Prostate gland (tissue), 2 donors: ENCODE results near the gene PHF12. TPM values are rescaled to one million over a fixed set of nuclear protein-coding genes. Genes with fewer than 3 reads are reported as not detected.
A peak's percentile ranks its signal among the peaks of the same experiment; 100 is the strongest.

ENCODE experiments used
- DNase-seq: peaks from one replicate; pipeline ENCODE4 v3.0.0-alpha.2; 2019; ENCODE audit warnings: low spot score
- H3K27ac ChIP-seq, 2 donors: fragments of 200-600 bp; sonication (generic); 2 replicates each; pipeline ENCODE4 v1.5.1; 2017 to 2019
- H3K27me3 ChIP-seq: fragments of 200-600 bp; sonication (generic); replicated peaks from 2 replicates; pipeline ENCODE4 v1.5.1; 2019; ENCODE audit not compliant: insufficient read depth
- H3K36me3 ChIP-seq, 2 donors: fragments of 200-600 bp; sonication (generic); 1 replicate in 1 of 2; 2 replicates in 1 of 2; pipeline versions ENCODE4 v1.5.1 to v1.8.1; 2017 to 2019
- H3K4me1 ChIP-seq: fragments of 200-600 bp; sonication (generic); replicated peaks from 2 replicates; pipeline ENCODE4 v1.5.1; 2019
- H3K4me3 ChIP-seq, 2 donors: fragments of 200-600 bp; sonication (generic); 2 replicates each; pipeline ENCODE4 v1.5.1; 2017 to 2019
- H3K9me3 ChIP-seq: fragments of 200-600 bp; sonication (generic); 2 replicates; pipeline ENCODE4 v1.5.1; 2017
- CTCF ChIP-seq, 4 experiments: fragments of 200-600 bp in 2 of 4; fragments of 450-650 bp in 2 of 4; sonication (generic) in 2 of 4; IDR thresholded peaks; 1 replicate in 3 of 4; 2 replicates in 1 of 4; pipeline ENCODE4 v1.5.1; 2016 to 2019; ENCODE audit warnings: antibody characterized with exemption in 4 of 4, mild to moderate bottlenecking in 2 of 4, moderate library complexity in 2 of 4
- POLR2A ChIP-seq: fragments of 450-650 bp; IDR thresholded peaks from one replicate; pipeline ENCODE4 v1.6.1; 2016; ENCODE audit warnings: antibody characterized with exemption, mild to moderate bottlenecking
- POLR2AphosphoS5 ChIP-seq: sonication (generic); formaldehyde crosslinking; IDR thresholded peaks from one replicate; pipeline ENCODE4 v1.6.1; 2017; ENCODE audit warnings: antibody characterized with exemption
- WGBS: methylation state at CpG from one replicate; pipeline ENCODE4 v1.1.5; 2018; 5-methylcytosine and 5-hydroxymethylcytosine counted together
- intact Hi-C: fragments of 100-400 bp; cut with DNase I; formaldehyde crosslinking; loops from one replicate; pipeline ENCODE4 v1.14.2; 2022
- total RNA-seq, 2 donors: library from RNA; depleted of rRNA; stranded (reverse); fragments of >200 nt; gene quantifications; one replicate each; pipeline ENCODE4 v1.1.0, GENCODE V29; 2016

PHF12 gene
- total RNA-seq, 2 donors from 2014 or later, result 74.9 to 112 TPM

- WGBS, result 87% methylated on average over 5 of the region's 5 CpGs
- Histone ChIP-seq H3K27ac (no peak overlapping the region), H3K4me1 (no peaks in the 10 kb centered on the region), H3K4me3 (no peak overlapping the region), H3K36me3 (no peaks in the 10 kb centered on the region), H3K27me3 (no peaks in the 10 kb centered on the region), H3K9me3 (no peaks in the 10 kb centered on the region)
- DNase-seq, result no peak
- TF ChIP-seq POLR2A (no peak), CTCF (IDR thresholded peaks at IDR 0.05) (no peak), POLR2AphosphoS5 (no peak)
- intact Hi-C loops, result no loop called here
Measured at GRCh38 chr17:28955408-28955807, 4.1 kb upstream of the PHF12 start.

- WGBS, result 70% methylated on average over 2 of the region's 2 CpGs
- Histone ChIP-seq H3K4me3 (no peak overlapping the region), H3K27ac (no peak overlapping the region), H3K4me1 (no peaks in the 10 kb centered on the region), H3K27me3 (no peaks in the 10 kb centered on the region), H3K9me3 (no peaks in the 10 kb centered on the region), H3K36me3 (no peaks in the 10 kb centered on the region)
- intact Hi-C loops, result loop anchor here (5.0 kb wide), 2 partner anchors 228 to 618 kb away; partner anchors contain the start of genes IFT20, NEK8, TLCD1 and TNFAIP1
- TF ChIP-seq POLR2AphosphoS5, result no peak
- TF ChIP-seq CTCF (IDR thresholded peaks at IDR 0.05), result no peak
- TF ChIP-seq POLR2A, result no peak
- DNase-seq, result no peak
Measured at GRCh38 chr17:28954886-28955285, 3.6 kb upstream of the PHF12 start.

GRCh38 chr17:28953444-28954118, 2.3 kb upstream of the PHF12 start:
- Histone ChIP-seq H3K4me1 (no peaks in the 10 kb centered on the region), H3K27me3 (no peaks in the 10 kb centered on the region), H3K9me3 (no peaks in the 10 kb centered on the region), H3K36me3 (no peaks in the 10 kb centered on the region), H3K4me3 (no peak overlapping the region), H3K27ac (no peak overlapping the region)
- TF ChIP-seq CTCF (IDR thresholded peaks at IDR 0.05) (peak; percentile 60 to 79 (median 76)), POLR2A (no peak)
- WGBS, result 33% methylated on average over 5 of the region's 5 CpGs
- peak; percentile 32 for DNase-seq
- intact Hi-C loops, result loop anchor here (5.0 kb wide), 2 partner anchors 226 to 616 kb away; partner anchors contain the start of genes IFT20, NEK8, TLCD1 and TNFAIP1

GRCh38 chr17:28951991-28952975, 965 bp upstream of the PHF12 start:
- Histone ChIP-seq H3K4me3 (peak overlapping the region; percentile 52 to 61), H3K27me3 (no peaks in the 10 kb centered on the region), H3K9me3 (no peaks in the 10 kb centered on the region), H3K4me1 (peaks cover 4% of the 10 kb centered on the region), H3K27ac (peak overlapping the region; percentile 98 to 99), H3K36me3 (no peaks in the 10 kb centered on the region)
- peak; percentile 98 for DNase-seq
- intact Hi-C loops, result loop anchor here (5.0 kb wide), 2 partner anchors 225 to 615 kb away; partner anchors contain the start of genes IFT20, NEK8, TLCD1 and TNFAIP1
- WGBS, result 4% methylated on average over 36 of the region's 36 CpGs
- TF ChIP-seq POLR2A (peak; percentile 58), POLR2AphosphoS5 (peak; percentile 100), CTCF (IDR thresholded peaks at IDR 0.05) (peak in 2 of 4 experiments; percentile 7 to 14)
